ENCODE measurements around the gene ELOVL6.
"Not testable (repeated sequence)": the region's sequence is repeated elsewhere in the genome, so short reads cannot be mapped to it uniquely, and the experiment has no call there.

Gene ELOVL6

GRCh38 chr4:110096405-110096804 lies 102.0 kb downstream of the ELOVL6 start:
- H3K4me3 ChIP-seq (ENCODE audit: low read depth, low read length): no peak overlapping the region

GRCh38 chr4:110092646-110093045 lies 105.8 kb downstream of the ELOVL6 start:
- no peak for DNase-seq (ENCODE audit: low read depth)
- no peak overlapping the region for H3K4me3 ChIP-seq (ENCODE audit: low read depth, low read length)

More at GRCh38 chr4:110096405-110096804, 102.0 kb downstream of the ELOVL6 start:
- DNase-seq (ENCODE audit: low read depth): no peak

GRCh38 chr4:110091434-110092140 lies 106.8 kb downstream of the ELOVL6 start:
- H3K4me3 ChIP-seq (ENCODE audit: low read depth, low read length): no peak overlapping the region
- peak; percentile 44 for DNase-seq (ENCODE audit: low read depth)

GRCh38 chr4:110088670-110089069 lies 109.7 kb downstream of the ELOVL6 start:
- H3K4me3 ChIP-seq (ENCODE audit: low read depth, low read length): no peak overlapping the region
- peak; percentile 42 for DNase-seq (ENCODE audit: low read depth)

- H3K4me3 ChIP-seq (ENCODE audit: low read depth, low read length): no peak overlapping the region
- DNase-seq (ENCODE audit: low read depth): peak; percentile 85
Observed at GRCh38 chr4:110087070-110087708, 111.2 kb downstream of the ELOVL6 start.

DNA sequence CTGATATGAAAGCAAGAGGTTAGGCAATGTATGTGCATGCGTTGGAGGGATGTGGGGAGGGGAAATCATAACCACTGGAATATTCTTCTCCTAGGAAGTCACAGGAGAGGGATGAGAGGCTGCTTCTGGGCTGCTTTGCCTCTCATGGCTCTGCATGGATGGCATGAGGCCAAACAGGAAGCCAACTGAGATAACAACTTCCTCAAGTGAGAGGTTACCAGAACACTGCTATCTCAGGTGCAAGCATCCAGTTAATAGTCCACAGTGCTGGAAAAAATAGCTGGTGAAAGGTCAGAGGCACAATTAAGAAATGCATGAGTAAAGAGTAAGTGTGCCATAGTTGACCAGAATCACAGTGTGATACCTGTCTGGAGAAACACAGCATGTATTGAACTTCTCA lies 113.3 kb downstream of the ELOVL6 start:
- no peak for DNase-seq (ENCODE audit: low read depth)
- H3K4me3 ChIP-seq (ENCODE audit: low read depth, low read length): no peak overlapping the region

- H3K4me3 ChIP-seq (ENCODE audit: low read depth, low read length): no peak overlapping the region
- no peak for DNase-seq (ENCODE audit: low read depth)
Observed at GRCh38 chr4:110084154-110084553, 114.3 kb downstream of the ELOVL6 start.

DNA sequence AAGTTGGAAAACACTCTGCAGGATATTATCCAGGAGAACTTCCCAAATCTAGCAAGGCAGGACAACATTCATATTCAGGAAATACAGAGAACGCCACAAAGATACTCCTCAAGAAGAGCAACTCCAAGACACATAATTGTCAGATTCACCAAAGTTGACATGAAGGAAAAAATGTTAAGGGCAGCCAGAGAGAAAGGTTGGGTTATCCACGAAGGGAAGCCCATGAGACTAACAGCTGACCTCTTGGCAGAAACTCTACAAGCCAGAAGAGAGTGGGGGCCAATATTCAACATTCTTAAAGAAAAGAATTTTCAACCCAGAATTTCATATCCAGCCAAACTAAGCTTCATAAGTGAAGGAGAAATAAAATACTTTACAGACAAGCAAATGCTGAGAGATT lies 120.3 kb downstream of the ELOVL6 start:
- not testable (repeated sequence) for DNase-seq (ENCODE audit: low read depth)

DNA sequence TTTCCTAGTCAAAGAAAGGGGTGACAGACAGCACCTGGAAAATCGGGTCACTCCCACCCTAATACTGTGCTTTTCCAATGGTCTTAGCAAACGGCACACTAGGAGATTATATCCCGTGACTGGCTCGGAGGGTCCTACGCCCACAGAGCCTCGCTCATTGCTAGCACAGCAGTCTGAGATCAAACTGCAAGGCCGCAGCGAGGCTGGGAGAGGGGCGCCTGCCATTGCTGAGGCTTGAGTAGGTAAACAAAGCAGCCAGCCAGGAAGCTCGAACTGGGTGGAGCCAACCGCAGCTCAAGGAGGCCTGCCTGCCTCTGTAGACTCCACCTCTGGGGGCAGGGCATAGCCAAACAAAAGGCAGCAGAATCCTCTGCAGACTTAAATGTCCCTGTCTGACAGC lies 121.6 kb downstream of the ELOVL6 start:
- not testable (repeated sequence) for H3K4me3 ChIP-seq (ENCODE audit: low read depth, low read length); DNase-seq (ENCODE audit: low read depth)

More for the DNA sequence above, 120.3 kb downstream of the ELOVL6 start:
- H3K4me3 ChIP-seq (ENCODE audit: low read depth, low read length): not testable (repeated sequence)

- no peak for DNase-seq (ENCODE audit: low read depth)
- H3K4me3 ChIP-seq (ENCODE audit: low read depth, low read length): no peak overlapping the region
Observed at GRCh38 chr4:110075891-110076290, 122.5 kb downstream of the ELOVL6 start.

DNA sequence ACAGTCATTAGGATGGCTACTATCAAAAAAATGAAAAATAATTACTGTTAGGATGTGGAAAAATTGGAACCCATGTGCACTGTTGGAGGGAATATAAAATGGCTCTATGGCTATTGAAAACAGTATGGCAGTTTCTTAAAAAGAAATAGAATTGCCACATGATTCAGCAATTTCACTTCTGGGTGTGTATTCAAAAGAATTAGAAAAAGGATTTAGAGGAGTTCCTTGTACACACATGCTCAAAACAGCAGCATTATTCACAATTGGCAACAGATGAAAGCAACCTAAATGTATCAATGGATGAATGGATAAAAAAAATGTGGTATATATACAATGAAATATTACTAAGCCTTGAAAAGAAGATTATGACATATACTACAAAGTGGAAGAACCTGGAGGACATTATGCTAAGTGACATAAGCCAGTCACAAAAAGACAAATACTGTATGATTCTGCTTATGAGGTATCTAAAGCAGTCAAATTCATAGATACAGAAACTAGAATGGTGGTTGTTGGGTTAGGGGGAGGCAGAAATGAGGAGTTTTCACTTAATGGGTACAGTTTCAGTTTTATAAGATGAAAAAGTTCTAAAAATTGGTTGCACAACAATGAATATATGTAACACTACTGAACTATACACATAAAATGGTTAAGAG lies 123.2 kb downstream of the ELOVL6 start:
- DNase-seq (ENCODE audit: low read depth): no peak
- H3K4me3 ChIP-seq (ENCODE audit: low read depth, low read length): no peak overlapping the region

GRCh38 chr4:110074570-110074969 lies 123.8 kb downstream of the ELOVL6 start:
- no peak for DNase-seq (ENCODE audit: low read depth)
- no peak overlapping the region for H3K4me3 ChIP-seq (ENCODE audit: low read depth, low read length)

DNA sequence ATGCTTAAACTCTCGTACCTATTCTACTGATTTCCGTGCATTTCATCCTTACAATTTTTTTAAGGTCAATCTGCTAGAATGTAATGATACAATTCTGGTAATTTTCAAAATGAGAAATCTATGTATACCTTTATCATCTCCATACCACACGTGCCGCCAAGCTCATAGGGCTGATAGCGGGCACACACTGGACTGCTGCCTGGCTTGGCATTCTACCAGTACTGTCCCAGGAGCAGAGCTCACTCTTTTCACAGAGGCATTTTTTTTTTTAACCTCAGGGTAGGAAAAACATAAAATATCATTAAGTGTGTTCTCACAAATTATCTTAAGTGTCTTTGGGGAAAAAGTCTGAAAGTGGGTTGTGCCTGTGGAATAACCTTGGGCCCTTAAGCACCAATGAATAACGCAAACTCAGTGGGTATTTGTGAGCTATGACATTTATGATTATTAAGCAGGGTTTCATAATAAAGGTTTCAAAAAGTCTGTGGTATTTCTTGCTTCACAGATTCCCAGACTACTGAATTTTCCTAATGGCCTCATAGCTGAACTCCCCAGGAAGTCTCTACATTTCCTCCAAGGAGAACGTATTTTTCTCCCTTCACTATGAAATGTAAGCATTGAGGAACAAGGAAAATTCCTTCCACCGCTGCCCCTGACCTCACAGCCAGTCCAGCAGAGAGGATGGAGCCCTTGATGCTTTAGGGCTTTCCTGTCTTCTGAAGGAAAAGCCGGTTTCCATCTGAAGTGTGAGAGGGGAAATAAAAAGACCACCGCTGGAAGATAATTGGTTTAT lies 125.2 kb downstream of the ELOVL6 start:
- DNase-seq (ENCODE audit: low read depth): no peak
- no peak overlapping the region for H3K4me3 ChIP-seq (ENCODE audit: low read depth, low read length)

- DNase-seq (ENCODE audit: low read depth): no peak
- H3K4me3 ChIP-seq (ENCODE audit: low read depth, low read length): no peak overlapping the region
Observed at GRCh38 chr4:110071466-110071865, 126.9 kb downstream of the ELOVL6 start.

- H3K4me3 ChIP-seq (ENCODE audit: low read depth, low read length): no peak overlapping the region
Observed at GRCh38 chr4:110068248-110068647, 130.2 kb downstream of the ELOVL6 start.

GRCh38 chr4:110064934-110065333 lies 133.5 kb downstream of the ELOVL6 start:
- no peak overlapping the region for H3K4me3 ChIP-seq (ENCODE audit: low read depth, low read length)

More at GRCh38 chr4:110068248-110068647, 130.2 kb downstream of the ELOVL6 start:
- DNase-seq (ENCODE audit: low read depth): no peak

GRCh38 chr4:110064295-110064694 lies 134.1 kb downstream of the ELOVL6 start:
- no peak for DNase-seq (ENCODE audit: low read depth)
- H3K4me3 ChIP-seq (ENCODE audit: low read depth, low read length): no peak overlapping the region

More at GRCh38 chr4:110064934-110065333, 133.5 kb downstream of the ELOVL6 start:
- DNase-seq (ENCODE audit: low read depth): no peak

GRCh38 chr4:110062166-110062565 lies 136.2 kb downstream of the ELOVL6 start:
- no peak overlapping the region for H3K4me3 ChIP-seq (ENCODE audit: low read depth, low read length)
- DNase-seq (ENCODE audit: low read depth): no peak

- no peak overlapping the region for H3K4me3 ChIP-seq (ENCODE audit: low read depth, low read length)
Observed at GRCh38 chr4:110061076-110061475, 137.3 kb downstream of the ELOVL6 start.

More at GRCh38 chr4:110061076-110061475, 137.3 kb downstream of the ELOVL6 start:
- no peak for DNase-seq (ENCODE audit: low read depth)
